AG04450 (cell line): ENCODE data around the gene PIK3R4. TPM values are rescaled to one million over a fixed set of nuclear protein-coding genes. Genes with fewer than 3 reads are reported as not detected.

ENCODE experiments used
- CTCF ChIA-PET: fragments of 300-600, 350-600 bp; formaldehyde crosslinking; extraction: SDS; loops from one replicate; lab custom pipeline; 2022; ENCODE audit warnings: antibody characterized with exemption, inconsistent platforms; lab: Charles Lee
- POLR2A ChIA-PET: fragments of 350-600 bp; formaldehyde crosslinking; extraction: SDS; loops from one replicate; lab custom pipeline; 2021; ENCODE audit warnings: antibody characterized with exemption, inconsistent platforms; lab: Yijun Ruan, JAX
- DNase-seq: peaks from one replicate; pipeline ENCODE4 v3.0.0-alpha.2; 2011; ENCODE audit warnings: low read depth, low spot score
- H3K27ac ChIP-seq: one replicate; pipeline ENCODE4 v1.5.1; 2012; ENCODE audit warnings: low read depth, low read length, control low read depth
- H3K27me3 ChIP-seq: one replicate; pipeline ENCODE4 v1.6.0; 2012; ENCODE audit warnings: low read length; ENCODE audit not compliant: control insufficient read depth, insufficient read depth
- H3K4me3 ChIP-seq: 2 replicates; pipeline ENCODE4 v1.5.1; 2011; ENCODE audit warnings: mild to moderate bottlenecking, low read depth, low read length, control low read depth
- H3K9me3 ChIP-seq: 2 replicates; pipeline ENCODE4 v1.5.1; 2012; ENCODE audit warnings: low read length; ENCODE audit not compliant: control insufficient read depth, insufficient read depth
- polyA plus RNA-seq: library from polyadenylated mRNA; depleted of rRNA; stranded (reverse); fragments of >200 nt; gene quantifications from 2 replicates; pipeline ENCODE4 v1.2.3, GENCODE V29; 2011
- TF ChIP-seq, protein P1 (sequence below): IDR thresholded peaks from 2 replicates; pipeline ENCODE4 v1.5.1; 2011; ENCODE audit warnings: low read depth, low read length, control low read depth, inconsistent platforms

PIK3R4 gene
- polyA plus RNA-seq, 1 experiment = 25.6 TPM

- DNase-seq = no peak
- Histone ChIP-seq H3K27me3 (no peaks in the 10 kb centered on the region), H3K4me3 (no peak overlapping the region), H3K9me3 (no peaks in the 10 kb centered on the region), H3K27ac (no peak overlapping the region)
- POLR2A ChIA-PET = no interaction called here
- CTCF ChIA-PET = no interaction called here
- TF ChIP-seq, protein P1, sequence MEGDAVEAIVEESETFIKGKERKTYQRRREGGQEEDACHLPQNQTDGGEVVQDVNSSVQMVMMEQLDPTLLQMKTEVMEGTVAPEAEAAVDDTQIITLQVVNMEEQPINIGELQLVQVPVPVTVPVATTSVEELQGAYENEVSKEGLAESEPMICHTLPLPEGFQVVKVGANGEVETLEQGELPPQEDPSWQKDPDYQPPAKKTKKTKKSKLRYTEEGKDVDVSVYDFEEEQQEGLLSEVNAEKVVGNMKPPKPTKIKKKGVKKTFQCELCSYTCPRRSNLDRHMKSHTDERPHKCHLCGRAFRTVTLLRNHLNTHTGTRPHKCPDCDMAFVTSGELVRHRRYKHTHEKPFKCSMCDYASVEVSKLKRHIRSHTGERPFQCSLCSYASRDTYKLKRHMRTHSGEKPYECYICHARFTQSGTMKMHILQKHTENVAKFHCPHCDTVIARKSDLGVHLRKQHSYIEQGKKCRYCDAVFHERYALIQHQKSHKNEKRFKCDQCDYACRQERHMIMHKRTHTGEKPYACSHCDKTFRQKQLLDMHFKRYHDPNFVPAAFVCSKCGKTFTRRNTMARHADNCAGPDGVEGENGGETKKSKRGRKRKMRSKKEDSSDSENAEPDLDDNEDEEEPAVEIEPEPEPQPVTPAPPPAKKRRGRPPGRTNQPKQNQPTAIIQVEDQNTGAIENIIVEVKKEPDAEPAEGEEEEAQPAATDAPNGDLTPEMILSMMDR = no peak
Observed at GRCh38 chr3:130738241-130738640, 8.4 kb downstream of the PIK3R4 start.

GRCh38 chr3:130737622-130738021 lies 9.0 kb downstream of the PIK3R4 start:
- CTCF ChIA-PET = no interaction called here
- TF ChIP-seq, protein P1 = no peak
- POLR2A ChIA-PET = no interaction called here
- Histone ChIP-seq H3K27ac (no peak overlapping the region), H3K9me3 (no peaks in the 10 kb centered on the region), H3K4me3 (no peak overlapping the region), H3K27me3 (no peaks in the 10 kb centered on the region)
- DNase-seq = no peak

DNA sequence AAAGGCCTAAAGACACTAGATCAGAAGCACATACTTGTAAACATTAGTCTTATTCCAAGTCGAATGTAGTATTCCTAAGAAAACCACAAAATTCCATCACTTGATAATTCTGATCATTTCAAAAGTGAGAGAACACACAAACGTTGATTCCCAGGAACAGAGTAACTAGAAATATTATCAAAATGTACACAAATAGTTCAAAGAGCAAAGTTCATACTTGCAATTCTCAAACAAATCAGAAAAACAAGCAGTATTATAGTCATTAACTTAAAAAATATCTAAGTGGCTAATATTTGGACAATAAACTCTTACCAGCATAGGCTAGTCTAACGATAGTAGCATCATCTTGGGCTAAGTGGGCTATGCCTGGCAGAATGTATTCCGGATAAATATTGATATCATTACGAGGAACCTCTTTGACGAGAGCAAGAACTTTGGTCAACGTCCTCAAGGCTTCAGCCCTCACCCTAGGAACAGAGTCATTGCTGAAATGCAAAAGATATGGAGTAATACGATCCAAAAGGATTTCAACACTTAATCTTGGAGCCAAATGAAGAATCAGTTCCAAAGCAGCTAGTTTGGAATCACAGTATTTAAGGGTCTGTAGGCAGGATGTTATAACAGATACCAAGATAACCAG lies 13.3 kb downstream of the PIK3R4 start:
- DNase-seq = no peak
- H3K4me3 ChIP-seq = no peak overlapping the region
- ChIA-PET CTCF (no interaction called here), POLR2A (no interaction called here)
- TF ChIP-seq, protein P1 = no peak
- no peak overlapping the region for H3K27ac ChIP-seq
- no peaks in the 10 kb centered on the region for H3K27me3 ChIP-seq
- no peaks in the 10 kb centered on the region for H3K9me3 ChIP-seq

DNA sequence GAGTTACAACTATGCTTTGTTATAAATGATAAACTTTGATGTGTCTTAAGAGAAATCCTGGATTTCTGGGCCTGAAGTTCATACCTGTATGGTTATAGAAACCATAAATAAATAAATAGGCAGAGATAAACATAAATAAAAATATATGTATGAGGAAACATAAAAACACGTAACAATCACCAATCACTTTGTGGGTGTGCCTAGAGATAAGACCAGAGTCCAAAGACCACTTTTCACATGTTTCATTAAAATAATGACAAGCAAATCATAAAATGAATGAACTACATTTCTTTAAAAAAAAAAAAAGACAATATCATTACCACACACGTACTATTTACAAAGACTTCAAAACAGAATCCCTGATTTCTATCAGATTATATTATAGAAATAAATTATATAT lies 14.1 kb downstream of the PIK3R4 start:
- Histone ChIP-seq H3K4me3 (no peak overlapping the region), H3K27me3 (no peaks in the 10 kb centered on the region), H3K27ac (no peak overlapping the region), H3K9me3 (no peaks in the 10 kb centered on the region)
- ChIA-PET POLR2A (no interaction called here), CTCF (interaction anchor here (0.6 to 1.1 kb wide), 2 partner anchors 26 to 161 kb away, joined by 3 to 7 read pairs; partner anchors contain the start of gene ATP2C1)
- TF ChIP-seq, protein P1 = no peak
- DNase-seq = no peak

GRCh38 chr3:130731817-130732216 lies 14.8 kb downstream of the PIK3R4 start:
- no peak overlapping the region for H3K27ac ChIP-seq
- no peak for DNase-seq
- TF ChIP-seq, protein P1 = no peak
- ChIA-PET POLR2A (no interaction called here), CTCF (interaction anchor here (1.1 kb wide), 1 partner anchor 161 kb away, joined by 7 read pairs; the partner anchor contains the start of gene ATP2C1)
- H3K9me3 ChIP-seq = no peaks in the 10 kb centered on the region
- H3K4me3 ChIP-seq = no peak overlapping the region
- H3K27me3 ChIP-seq = no peaks in the 10 kb centered on the region
